Measurements from ENCODE around the gene RAB40C.
"Not testable (repeated sequence)": the region's sequence is repeated elsewhere in the genome, so short reads cannot be mapped to it uniquely, and the experiment has no call there.

RAB40C gene

GRCh38 chr16:596736-597060 lies 6.8 kb downstream of the RAB40C start:
- no peak for TF ChIP-seq POLR2AphosphoS5 (IDR thresholded peaks at IDR 0.05; ENCODE audit: low read depth)
- TF ChIP-seq GABPA (IDR thresholded peaks at IDR 0.05; ENCODE audit: low read depth), result no peak
- no peak for TF ChIP-seq CTCF (IDR thresholded peaks at IDR 0.05; ENCODE audit: insufficient read depth, low read length)
- TF ChIP-seq SPI1 (IDR thresholded peaks at IDR 0.05; ENCODE audit: borderline replicate concordance, low read depth), result no peak
- DNase-seq (ENCODE audit: low read depth in 1 of 2, low spot score in 1 of 2), result no peak
- Histone ChIP-seq H3K27me3 (ENCODE audit: insufficient read depth, poor library complexity, severe bottlenecking) (no peaks in the 10 kb centered on the region), H3K4me3 (replicated peaks; ENCODE audit: insufficient read depth, low read length) (no peak overlapping the region), H3K27ac (replicated peaks) (no peak overlapping the region)

- DNase-seq (ENCODE audit: low read depth in 1 of 2, low spot score in 1 of 2); H3K27me3 ChIP-seq (ENCODE audit: insufficient read depth, poor library complexity, severe bottlenecking); H3K27ac ChIP-seq (replicated peaks); H3K4me3 ChIP-seq (replicated peaks; ENCODE audit: insufficient read depth, low read length): not testable (repeated sequence)
Observed at GRCh38 chr16:597655-598054, 7.8 kb downstream of the RAB40C start.

GRCh38 chr16:598823-599739 lies 9.2 kb downstream of the RAB40C start:
- no peak overlapping the region for H3K4me3 ChIP-seq (replicated peaks; ENCODE audit: insufficient read depth, low read length)
- no peaks in the 10 kb centered on the region for H3K27me3 ChIP-seq (ENCODE audit: insufficient read depth, poor library complexity, severe bottlenecking)
- H3K27ac ChIP-seq (replicated peaks), result no peak overlapping the region
- no peak for TF ChIP-seq REST (IDR thresholded peaks at IDR 0.05; ENCODE audit: insufficient replicate concordance, low read depth)
- no peak for TF ChIP-seq GABPA (IDR thresholded peaks at IDR 0.05; ENCODE audit: low read depth)
- TF ChIP-seq CTCF (IDR thresholded peaks at IDR 0.05; ENCODE audit: insufficient read depth, low read length), result no peak
- TF ChIP-seq SPI1 (IDR thresholded peaks at IDR 0.05; ENCODE audit: borderline replicate concordance, low read depth), result no peak
- TF ChIP-seq POLR2AphosphoS5 (IDR thresholded peaks at IDR 0.05; ENCODE audit: low read depth), result no peak
- no peak for DNase-seq (ENCODE audit: low read depth in 1 of 2, low spot score in 1 of 2)

- Histone ChIP-seq H3K4me3 (replicated peaks; ENCODE audit: insufficient read depth, low read length) (no peak overlapping the region), H3K27ac (replicated peaks) (no peak overlapping the region), H3K27me3 (ENCODE audit: insufficient read depth, poor library complexity, severe bottlenecking) (no peaks in the 10 kb centered on the region)
- peak in 1 of 2 experiments; percentile 39 for DNase-seq (ENCODE audit: low read depth in 1 of 2, low spot score in 1 of 2)
- peak; percentile 14 for TF ChIP-seq CTCF (IDR thresholded peaks at IDR 0.05; ENCODE audit: insufficient read depth, low read length)
- TF ChIP-seq GABPA (IDR thresholded peaks at IDR 0.05; ENCODE audit: low read depth), result no peak
Observed at GRCh38 chr16:600781-601180, 10.9 kb downstream of the RAB40C start.

GRCh38 chr16:603933-604332 lies 14.1 kb downstream of the RAB40C start:
- Histone ChIP-seq H3K27me3 (ENCODE audit: insufficient read depth, poor library complexity, severe bottlenecking) (no peaks in the 10 kb centered on the region), H3K27ac (replicated peaks) (no peak overlapping the region), H3K4me3 (replicated peaks; ENCODE audit: insufficient read depth, low read length) (no peak overlapping the region)
- no peak for DNase-seq (ENCODE audit: low read depth in 1 of 2, low spot score in 1 of 2)
- no peak for TF ChIP-seq GABPA (IDR thresholded peaks at IDR 0.05; ENCODE audit: low read depth)
- no peak for TF ChIP-seq REST (IDR thresholded peaks at IDR 0.05; ENCODE audit: insufficient replicate concordance, low read depth)
- TF ChIP-seq SPI1 (IDR thresholded peaks at IDR 0.05; ENCODE audit: borderline replicate concordance, low read depth), result no peak
- no peak for TF ChIP-seq CTCF (IDR thresholded peaks at IDR 0.05; ENCODE audit: insufficient read depth, low read length)
- TF ChIP-seq POLR2AphosphoS5 (IDR thresholded peaks at IDR 0.05; ENCODE audit: low read depth), result no peak

Data from HL-60 (cell line).